WERI-Rb-1 (cell line): Measurements from ENCODE around the gene CD53.

Experiments
- DNase-seq: peaks from one replicate; pipeline ENCODE4 v3.0.0-alpha.2; 2020
- H3K27ac ChIP-seq: fragments of 250-450 bp; sonication (Bioruptor Pico); 2 replicates; pipeline ENCODE4 v1.5.1; 2020; ENCODE audit warnings: mild to moderate bottlenecking, moderate library complexity
- H3K27me3 ChIP-seq: fragments of 250-450 bp; sonication (Bioruptor Pico); 2 replicates; pipeline ENCODE4 v1.5.1; 2021; ENCODE audit warnings: mild to moderate bottlenecking, low read depth, moderate library complexity; ENCODE audit not compliant: insufficient read depth, severe bottlenecking
- H3K36me3 ChIP-seq: fragments of 250-450 bp; sonication (Bioruptor Pico); 2 replicates; pipeline ENCODE4 v1.5.1; 2020; ENCODE audit warnings: mild to moderate bottlenecking, moderate library complexity
- H3K4me3 ChIP-seq: 2 replicates; pipeline ENCODE4 v1.5.1; 2011; ENCODE audit warnings: low read depth, mild to moderate bottlenecking, control low read depth, low read length
- H3K9me3 ChIP-seq: fragments of 250-450 bp; sonication (Bioruptor Pico); 2 replicates; pipeline ENCODE4 v1.5.1; 2021; ENCODE audit warnings: mild to moderate bottlenecking, moderate library complexity; ENCODE audit not compliant: severe bottlenecking
- TF ChIP-seq, protein P1 (sequence below): IDR thresholded peaks from 2 replicates; pipeline ENCODE4 v1.5.1; 2011; ENCODE audit warnings: low read depth, mild to moderate bottlenecking, control low read depth, inconsistent platforms, low read length

Gene CD53

GRCh38 chr1:110902820-110903463 lies 30.0 kb downstream of the CD53 start:
- H3K36me3 ChIP-seq, result no peaks in the 10 kb centered on the region
- TF ChIP-seq, protein P1, sequence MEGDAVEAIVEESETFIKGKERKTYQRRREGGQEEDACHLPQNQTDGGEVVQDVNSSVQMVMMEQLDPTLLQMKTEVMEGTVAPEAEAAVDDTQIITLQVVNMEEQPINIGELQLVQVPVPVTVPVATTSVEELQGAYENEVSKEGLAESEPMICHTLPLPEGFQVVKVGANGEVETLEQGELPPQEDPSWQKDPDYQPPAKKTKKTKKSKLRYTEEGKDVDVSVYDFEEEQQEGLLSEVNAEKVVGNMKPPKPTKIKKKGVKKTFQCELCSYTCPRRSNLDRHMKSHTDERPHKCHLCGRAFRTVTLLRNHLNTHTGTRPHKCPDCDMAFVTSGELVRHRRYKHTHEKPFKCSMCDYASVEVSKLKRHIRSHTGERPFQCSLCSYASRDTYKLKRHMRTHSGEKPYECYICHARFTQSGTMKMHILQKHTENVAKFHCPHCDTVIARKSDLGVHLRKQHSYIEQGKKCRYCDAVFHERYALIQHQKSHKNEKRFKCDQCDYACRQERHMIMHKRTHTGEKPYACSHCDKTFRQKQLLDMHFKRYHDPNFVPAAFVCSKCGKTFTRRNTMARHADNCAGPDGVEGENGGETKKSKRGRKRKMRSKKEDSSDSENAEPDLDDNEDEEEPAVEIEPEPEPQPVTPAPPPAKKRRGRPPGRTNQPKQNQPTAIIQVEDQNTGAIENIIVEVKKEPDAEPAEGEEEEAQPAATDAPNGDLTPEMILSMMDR, result no peak
- no peak for DNase-seq

GRCh38 chr1:110903853-110904500 lies 31.0 kb downstream of the CD53 start:
- no peak for DNase-seq
- no peak overlapping the region for H3K27ac ChIP-seq
- no peaks in the 10 kb centered on the region for H3K27me3 ChIP-seq
- TF ChIP-seq, protein P1, result no peak
- H3K4me3 ChIP-seq, result no peak overlapping the region
- no peaks in the 10 kb centered on the region for H3K9me3 ChIP-seq
- no peaks in the 10 kb centered on the region for H3K36me3 ChIP-seq

More at GRCh38 chr1:110902820-110903463, 30.0 kb downstream of the CD53 start:
- Histone ChIP-seq H3K27me3 (no peaks in the 10 kb centered on the region), H3K4me3 (no peak overlapping the region), H3K27ac (no peak overlapping the region), H3K9me3 (no peaks in the 10 kb centered on the region)

- Histone ChIP-seq H3K27me3 (no peaks in the 10 kb centered on the region), H3K4me3 (no peak overlapping the region), H3K36me3 (no peaks in the 10 kb centered on the region), H3K9me3 (no peaks in the 10 kb centered on the region), H3K27ac (no peak overlapping the region)
- no peak for DNase-seq
- TF ChIP-seq, protein P1, result no peak
These were observed 39.8 kb downstream of the CD53 start for GRCh38 chr1:110912784-110913183.

DNA sequence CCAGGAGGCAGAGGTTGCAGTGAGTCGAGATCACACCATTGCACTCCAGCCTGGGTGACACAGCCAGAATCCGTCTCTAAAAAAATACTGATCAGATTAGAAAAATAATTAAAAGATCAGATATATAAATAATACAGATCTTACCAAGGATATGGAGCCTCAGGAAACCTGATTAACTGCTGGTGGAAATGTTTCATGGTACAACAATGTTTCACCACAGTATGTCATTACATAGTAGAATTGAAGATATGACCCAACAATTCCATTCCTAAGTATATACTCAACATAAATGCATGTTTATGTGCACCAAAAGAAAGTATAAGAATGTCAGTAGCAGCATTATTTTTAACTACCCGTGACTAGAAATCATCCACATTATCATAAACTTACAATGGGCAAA lies 41.7 kb downstream of the CD53 start:
- no peak overlapping the region for H3K4me3 ChIP-seq
- no peak for DNase-seq
- no peaks in the 10 kb centered on the region for H3K9me3 ChIP-seq
- no peak overlapping the region for H3K27ac ChIP-seq
- H3K27me3 ChIP-seq, result no peaks in the 10 kb centered on the region
- no peaks in the 10 kb centered on the region for H3K36me3 ChIP-seq
- TF ChIP-seq, protein P1, result no peak

DNA sequence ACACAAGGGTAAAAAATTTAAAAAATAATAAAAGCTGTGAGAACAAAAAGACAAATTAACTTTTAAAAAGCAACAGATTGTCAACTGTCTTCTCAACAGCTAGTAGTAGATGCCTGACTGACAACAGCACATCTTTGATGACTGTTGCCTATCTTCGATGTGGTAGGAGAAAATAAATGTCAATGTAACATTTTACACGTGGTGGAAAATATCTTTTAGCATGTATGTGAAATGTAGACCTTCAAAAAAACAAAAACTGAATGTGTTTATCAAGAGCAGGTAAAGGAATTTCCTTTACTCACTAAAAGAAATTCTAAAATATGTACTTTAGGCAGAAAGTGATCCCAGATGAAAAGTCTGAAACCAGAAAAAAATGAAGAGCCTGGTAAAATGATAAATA lies 42.9 kb downstream of the CD53 start:
- H3K36me3 ChIP-seq, result no peaks in the 10 kb centered on the region
- DNase-seq, result no peak
- no peaks in the 10 kb centered on the region for H3K27me3 ChIP-seq
- TF ChIP-seq, protein P1, result no peak
- no peak overlapping the region for H3K27ac ChIP-seq
- H3K4me3 ChIP-seq, result no peak overlapping the region
- H3K9me3 ChIP-seq, result no peaks in the 10 kb centered on the region
